CD14-positive monocyte (primary cell): ENCODE data around the gene ZNF367. TPM values are rescaled to one million over a fixed set of nuclear protein-coding genes. Genes with fewer than 3 reads are reported as not detected.

Source experiments
- DNase-seq, 3 donors: peaks; one replicate each; pipeline ENCODE4 v3.0.0-alpha.2; 2011 to 2022
- H2AFZ ChIP-seq: 2 replicates; pipeline ENCODE4 v1.6.0; 2012; ENCODE audit warnings: mild to moderate bottlenecking, low read depth, low read length, inconsistent platforms; ENCODE audit not compliant: insufficient read depth, poor library complexity, severe bottlenecking
- H3K27ac ChIP-seq, 2 donors: 1 replicate in 1 of 2; 2 replicates in 1 of 2; pipeline ENCODE4 v1.5.1; 2012 to 2013; ENCODE audit warnings: low read length in 2 of 2, control low read depth in 1 of 2, inconsistent platforms in 1 of 2, low read depth in 1 of 2, mild to moderate bottlenecking in 1 of 2
- H3K27me3 ChIP-seq, 2 donors: one replicate each; pipeline versions ENCODE4 v1.6.0 to v1.6.1; 2011 to 2013; ENCODE audit warnings: low read length in 2 of 2; ENCODE audit not compliant: control insufficient read depth in 2 of 2, insufficient read depth in 2 of 2
- H3K36me3 ChIP-seq, 2 donors: replicated peaks in 1 of 2; 1 replicate in 1 of 2; 2 replicates in 1 of 2; pipeline versions ENCODE4 v1.5.1 to v1.6.1; 2012 to 2013; ENCODE audit warnings: low read length in 2 of 2, control low read depth in 1 of 2, inconsistent platforms in 1 of 2, mild to moderate bottlenecking in 1 of 2; ENCODE audit not compliant: insufficient read depth in 2 of 2, control insufficient read depth in 1 of 2
- H3K4me1 ChIP-seq, 2 donors: 1 replicate in 1 of 2; 2 replicates in 1 of 2; pipeline versions ENCODE4 v1.5.1 to v1.6.1; 2012 to 2013; ENCODE audit warnings: low read length in 2 of 2, control low read depth in 1 of 2, inconsistent platforms in 1 of 2, mild to moderate bottlenecking in 1 of 2, moderate library complexity in 1 of 2; ENCODE audit not compliant: insufficient read depth in 2 of 2, control insufficient read depth in 1 of 2
- H3K4me2 ChIP-seq: replicated peaks from 2 replicates; pipeline ENCODE3; 2012; ENCODE audit warnings: low read length, moderate library complexity, mild to moderate bottlenecking; ENCODE audit not compliant: poor library complexity, severe bottlenecking; ENCODE audit errors: extremely low read depth
- H3K4me3 ChIP-seq, 3 experiments: fragments of 200-600 bp in 1 of 3; sonication (generic) in 1 of 3; replicated peaks in 1 of 3; 1 replicate in 2 of 3; 2 replicates in 1 of 3; pipeline ENCODE4 v1.5.1; 2011 to 2013; ENCODE audit warnings: low read length in 3 of 3, mild to moderate bottlenecking in 3 of 3, control low read depth in 2 of 3, low read depth in 2 of 3, inconsistent platforms in 1 of 3, moderate library complexity in 1 of 3
- H3K79me2 ChIP-seq: 2 replicates; pipeline ENCODE4 v1.6.0; 2012; ENCODE audit warnings: mild to moderate bottlenecking, control low read depth, inconsistent platforms, low read length, moderate library complexity; ENCODE audit not compliant: insufficient read depth
- H3K9ac ChIP-seq: 2 replicates; pipeline ENCODE4 v1.6.0; 2017; ENCODE audit warnings: low read length, mild to moderate bottlenecking; ENCODE audit not compliant: insufficient read depth, poor library complexity, severe bottlenecking
- H3K9me3 ChIP-seq, 2 donors: replicated peaks in 1 of 2; 1 replicate in 1 of 2; 2 replicates in 1 of 2; pipeline versions ENCODE4 v1.5.1 to v1.6.1; 2012 to 2013; ENCODE audit warnings: low read length in 2 of 2, control low read depth in 1 of 2; ENCODE audit not compliant: control insufficient read depth in 1 of 2, insufficient read depth in 1 of 2
- H4K20me1 ChIP-seq: 2 replicates; pipeline ENCODE4 v1.6.0; 2012; ENCODE audit warnings: mild to moderate bottlenecking, low read length, control low read depth, moderate library complexity; ENCODE audit not compliant: insufficient read depth
- H3K27ac Mint-ChIP-seq, 7 donors: one replicate each; pipeline ENCODE4 v1.8.0; 2020; ENCODE audit warnings: mild to moderate bottlenecking in 7 of 7, mixed read lengths in 7 of 7, moderate library complexity in 6 of 7, inconsistent platforms in 2 of 7
- H3K27me3 Mint-ChIP-seq, 3 donors: one replicate each; pipeline ENCODE4 v1.8.0; 2021 to 2022; ENCODE audit warnings: low read depth in 3 of 3, mild to moderate bottlenecking in 3 of 3, mixed read lengths in 3 of 3, moderate library complexity in 3 of 3, inconsistent platforms in 1 of 3
- H3K36me3 Mint-ChIP-seq, 2 donors: one replicate each; pipeline ENCODE4 v1.8.0; 2020; ENCODE audit warnings: mixed read lengths in 2 of 2, inconsistent platforms in 1 of 2, mild to moderate bottlenecking in 1 of 2
- H3K4me1 Mint-ChIP-seq: one replicate; pipeline ENCODE4 v1.8.0; 2020; ENCODE audit warnings: mild to moderate bottlenecking, mixed read lengths
- H3K4me3 Mint-ChIP-seq, 2 donors: one replicate each; pipeline ENCODE4 v1.8.0; 2020; ENCODE audit warnings: mild to moderate bottlenecking in 2 of 2, mixed read lengths in 2 of 2, moderate library complexity in 1 of 2
- H3K9me3 Mint-ChIP-seq, 7 donors: one replicate each; pipeline ENCODE4 v1.8.0; 2020 to 2022; ENCODE audit warnings: mixed read lengths in 7 of 7, mild to moderate bottlenecking in 6 of 7, moderate library complexity in 6 of 7, inconsistent platforms in 2 of 7
- WGBS: methylation state at CpG from one replicate; pipeline ENCODE4 v1.1.5; 2013; ENCODE audit warnings: missing lambda C conversion rate; ENCODE audit not compliant: insufficient coverage; 5-methylcytosine and 5-hydroxymethylcytosine counted together
- intact Hi-C, 2 donors: fragments of 100-400 bp; cut with micrococcal nuclease; formaldehyde crosslinking; loops; one replicate each; pipeline versions ENCODE4 v1.15.0 to v1.15.1; 2023
- polyA plus RNA-seq, 3 donors: library from polyadenylated mRNA; depleted of rRNA in 1 of 3; unstranded in 2 of 3; stranded (reverse) in 1 of 3; fragments of 300-500 nt in 2 of 3; fragments of >200 nt in 1 of 3; fragmentation: Illumina TruSeq in 2 of 3; gene quantifications; 1 replicate in 2 of 3; 2 replicates in 1 of 3; pipeline ENCODE4 v1.2.3, GENCODE V29; 2012 to 2021
- TF ChIP-seq, protein P1 (sequence below): fragments of 200-600 bp; IDR thresholded peaks from one replicate; pipeline ENCODE4 v1.8.0; 2022; ENCODE audit warnings: antibody characterized with exemption, mild to moderate bottlenecking

Gene ZNF367
- polyA plus RNA-seq, 3 donors: 0.08 to 0.21 TPM; not detected in 1

DNA sequence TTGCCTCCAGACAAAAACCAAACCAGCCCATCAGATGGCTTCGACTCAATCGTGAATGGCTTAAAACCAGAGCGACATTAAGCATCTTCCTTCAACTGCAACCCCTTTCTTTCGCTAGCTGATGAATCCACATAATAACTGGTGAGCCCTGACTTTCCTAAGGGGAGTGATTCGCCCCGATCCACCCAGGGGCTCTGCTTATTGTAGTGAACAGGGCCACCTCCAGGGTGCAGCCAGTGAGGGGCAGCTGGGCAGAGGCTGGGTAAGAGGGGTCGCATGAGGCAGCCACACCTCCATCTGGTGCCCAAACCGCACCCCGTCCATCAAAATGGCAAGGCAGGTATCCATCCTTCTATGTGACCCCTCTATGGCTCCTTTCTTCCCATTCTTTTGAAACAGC lies 72.6 kb downstream of the ZNF367 start:
- WGBS: 100% methylated on average over 2 of the region's 9 CpGs
- Histone ChIP-seq H3K36me3 (peaks cover 0 to 13% of the 10 kb centered on the region in 2 donors), H4K20me1 (no peaks in the 10 kb centered on the region), H3K79me2 (no peaks in the 10 kb centered on the region), H3K27me3 (no peaks in the 10 kb centered on the region), H3K27ac (no peak overlapping the region), H3K4me2 (no peak overlapping the region), H3K4me3 (no peak overlapping the region), H3K4me1 (peaks cover 4 to 6% of the 10 kb centered on the region in 2 donors), H3K9ac (no peak overlapping the region), H3K9me3 (peaks cover 6 to 9% of the 10 kb centered on the region in 2 donors), H2AFZ (no peak overlapping the region)
- H3K27ac Mint-ChIP-seq: peak overlapping the region in 2 of 7 donors; percentile 47 to 54
- H3K9me3 Mint-ChIP-seq: peaks cover 3 to 11% (median 4%) of the 10 kb centered on the region in 7 donors
- intact Hi-C loops: no loop called here
- H3K27me3 Mint-ChIP-seq: no peaks in the 10 kb centered on the region
- H3K36me3 Mint-ChIP-seq: peaks cover 7 to 13% of the 10 kb centered on the region in 2 donors
- DNase-seq: no peak
- TF ChIP-seq, protein P1, sequence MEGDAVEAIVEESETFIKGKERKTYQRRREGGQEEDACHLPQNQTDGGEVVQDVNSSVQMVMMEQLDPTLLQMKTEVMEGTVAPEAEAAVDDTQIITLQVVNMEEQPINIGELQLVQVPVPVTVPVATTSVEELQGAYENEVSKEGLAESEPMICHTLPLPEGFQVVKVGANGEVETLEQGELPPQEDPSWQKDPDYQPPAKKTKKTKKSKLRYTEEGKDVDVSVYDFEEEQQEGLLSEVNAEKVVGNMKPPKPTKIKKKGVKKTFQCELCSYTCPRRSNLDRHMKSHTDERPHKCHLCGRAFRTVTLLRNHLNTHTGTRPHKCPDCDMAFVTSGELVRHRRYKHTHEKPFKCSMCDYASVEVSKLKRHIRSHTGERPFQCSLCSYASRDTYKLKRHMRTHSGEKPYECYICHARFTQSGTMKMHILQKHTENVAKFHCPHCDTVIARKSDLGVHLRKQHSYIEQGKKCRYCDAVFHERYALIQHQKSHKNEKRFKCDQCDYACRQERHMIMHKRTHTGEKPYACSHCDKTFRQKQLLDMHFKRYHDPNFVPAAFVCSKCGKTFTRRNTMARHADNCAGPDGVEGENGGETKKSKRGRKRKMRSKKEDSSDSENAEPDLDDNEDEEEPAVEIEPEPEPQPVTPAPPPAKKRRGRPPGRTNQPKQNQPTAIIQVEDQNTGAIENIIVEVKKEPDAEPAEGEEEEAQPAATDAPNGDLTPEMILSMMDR: no peak
- H3K4me1 Mint-ChIP-seq: peaks cover 22% of the 10 kb centered on the region
- H3K4me3 Mint-ChIP-seq: no peak overlapping the region

DNA sequence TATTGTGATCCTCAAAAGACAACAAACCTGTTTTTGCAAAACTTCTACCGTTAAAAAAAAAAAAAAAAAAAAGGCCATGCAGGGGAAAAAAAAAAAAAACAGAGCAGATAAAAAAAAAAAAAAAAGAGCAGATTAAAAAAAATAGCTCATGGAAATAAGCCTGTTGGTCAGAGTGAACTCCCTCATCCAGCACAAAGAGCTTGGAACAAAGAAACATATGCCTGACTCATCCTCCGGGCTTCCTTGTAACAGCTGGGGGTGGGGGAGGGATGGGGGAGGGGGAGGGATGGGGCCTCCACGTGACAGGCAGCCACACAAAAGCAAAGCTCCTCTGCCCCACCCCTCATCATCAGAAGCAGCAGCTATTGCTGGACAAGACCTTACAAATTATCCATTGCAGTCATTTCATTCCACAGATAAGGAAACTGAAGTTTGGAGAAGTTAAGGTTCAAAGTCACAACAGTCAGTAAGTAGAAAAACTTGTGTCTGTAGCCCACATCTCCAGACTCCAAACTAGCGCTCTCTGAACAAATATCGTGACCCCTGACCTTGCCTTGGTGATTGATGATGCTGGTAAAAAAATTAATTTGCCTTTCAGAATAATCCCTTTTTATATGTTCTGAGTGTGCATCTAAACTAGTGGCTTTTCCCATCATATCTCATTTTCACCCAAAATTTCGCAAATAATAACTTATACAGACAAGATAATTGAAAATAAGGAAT lies 73.6 kb downstream of the ZNF367 start:
- no peaks in the 10 kb centered on the region for H4K20me1 ChIP-seq
- H3K9me3 ChIP-seq: peaks cover 6 to 9% of the 10 kb centered on the region in 2 donors
- H3K4me1 ChIP-seq: peaks cover 4 to 6% of the 10 kb centered on the region in 2 donors
- H3K27me3 Mint-ChIP-seq: no peaks in the 10 kb centered on the region
- peaks cover 3 to 11% (median 4%) of the 10 kb centered on the region in 7 donors for H3K9me3 Mint-ChIP-seq
- no CpG with 5 or more reads among the region's 6 CpGs for WGBS
- H3K4me1 Mint-ChIP-seq: peaks cover 25% of the 10 kb centered on the region
- no peaks in the 10 kb centered on the region for H3K79me2 ChIP-seq
- TF ChIP-seq, protein P1: no peak
- no peak overlapping the region for H3K27ac ChIP-seq
- H3K36me3 Mint-ChIP-seq: peaks cover 7 to 16% of the 10 kb centered on the region in 2 donors
- peak in 2 of 3 donors; percentile 3 to 36 for DNase-seq
- H3K27me3 ChIP-seq: no peaks in the 10 kb centered on the region
- H3K27ac Mint-ChIP-seq: no peak overlapping the region
- intact Hi-C loops: no loop called here
- no peak overlapping the region for H2AFZ ChIP-seq
- H3K36me3 ChIP-seq: peaks cover 0 to 13% of the 10 kb centered on the region in 2 donors
- no peak overlapping the region for H3K4me3 ChIP-seq
- H3K9ac ChIP-seq: no peak overlapping the region
- H3K4me3 Mint-ChIP-seq: no peak overlapping the region
- no peak overlapping the region for H3K4me2 ChIP-seq
